Progenitor cell of endocrine pancreas (in vitro differentiated cells): ENCODE results near the gene NLRP11. TPM values are rescaled to one million over a fixed set of nuclear protein-coding genes. Genes with fewer than 3 reads are reported as not detected.
"Not testable (repeated sequence)": the region's sequence is repeated elsewhere in the genome, so short reads cannot be mapped to it uniquely, and the experiment has no call there.

Experiments used
- DNase-seq: peaks from one replicate; pipeline ENCODE4 v3.0.0; 2021; ENCODE audit warnings: low spot score; ENCODE audit not compliant: unreplicated experiment
- H3K27ac Mint-ChIP-seq: 2 replicates; pipeline ENCODE4 v1.8.0; 2021; ENCODE audit warnings: mild to moderate bottlenecking, moderate library complexity, mixed read lengths
- H3K27me3 Mint-ChIP-seq: 2 replicates; pipeline ENCODE4 v1.8.0; 2021; ENCODE audit warnings: mixed read lengths
- H3K36me3 Mint-ChIP-seq: 2 replicates; pipeline ENCODE4 v1.8.0; 2022; ENCODE audit warnings: mixed read lengths; ENCODE audit not compliant: insufficient read depth
- H3K4me1 Mint-ChIP-seq: 2 replicates; pipeline ENCODE4 v1.8.0; 2021; ENCODE audit warnings: low read depth, mixed read lengths
- H3K4me3 Mint-ChIP-seq: 2 replicates; pipeline ENCODE4 v1.8.0; 2021; ENCODE audit warnings: low read depth, mild to moderate bottlenecking, moderate library complexity, mixed read lengths
- H3K9me3 Mint-ChIP-seq: 2 replicates; pipeline ENCODE4 v1.8.0; 2021; ENCODE audit warnings: low read depth, mixed read lengths
- total RNA-seq: library from RNA; stranded (reverse); gene quantifications from 2 replicates; pipeline ENCODE4 v1.2.1, GENCODE V29; 2021
- TF ChIP-seq, protein P1 (sequence below): fragments of 200-600 bp; sonication (generic); IDR thresholded peaks from one replicate; pipeline ENCODE4 v1.5.0; 2021; ENCODE audit warnings: antibody characterized with exemption, mild to moderate bottlenecking; ENCODE audit not compliant: unreplicated experiment

NLRP11 gene
- total RNA-seq, 1 donor from 2014 or later = not detected

DNA sequence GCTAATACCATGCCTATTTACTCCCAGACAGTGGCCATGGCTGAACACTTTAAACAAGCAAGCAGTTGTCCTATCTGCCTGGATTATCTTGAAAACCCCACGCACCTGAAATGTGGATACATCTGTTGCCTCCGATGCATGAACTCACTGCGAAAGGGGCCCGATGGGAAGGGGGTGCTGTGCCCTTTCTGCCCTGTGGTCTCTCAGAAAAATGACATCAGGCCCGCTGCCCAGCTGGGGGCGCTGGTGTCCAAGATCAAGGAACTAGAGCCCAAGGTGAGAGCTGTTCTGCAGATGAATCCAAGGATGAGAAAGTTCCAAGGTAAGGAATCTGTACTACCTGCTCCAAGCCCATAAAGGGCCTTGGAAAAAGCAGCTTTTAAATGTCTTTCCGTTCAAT lies 54.3 kb downstream of the NLRP11 start:
- DNase-seq = no peak
- no peaks in the 10 kb centered on the region for H3K36me3 Mint-ChIP-seq
- H3K9me3 Mint-ChIP-seq = peaks cover 57% of the 10 kb centered on the region
- no peak overlapping the region for H3K4me3 Mint-ChIP-seq
- H3K27me3 Mint-ChIP-seq = no peaks in the 10 kb centered on the region
- TF ChIP-seq, protein P1, sequence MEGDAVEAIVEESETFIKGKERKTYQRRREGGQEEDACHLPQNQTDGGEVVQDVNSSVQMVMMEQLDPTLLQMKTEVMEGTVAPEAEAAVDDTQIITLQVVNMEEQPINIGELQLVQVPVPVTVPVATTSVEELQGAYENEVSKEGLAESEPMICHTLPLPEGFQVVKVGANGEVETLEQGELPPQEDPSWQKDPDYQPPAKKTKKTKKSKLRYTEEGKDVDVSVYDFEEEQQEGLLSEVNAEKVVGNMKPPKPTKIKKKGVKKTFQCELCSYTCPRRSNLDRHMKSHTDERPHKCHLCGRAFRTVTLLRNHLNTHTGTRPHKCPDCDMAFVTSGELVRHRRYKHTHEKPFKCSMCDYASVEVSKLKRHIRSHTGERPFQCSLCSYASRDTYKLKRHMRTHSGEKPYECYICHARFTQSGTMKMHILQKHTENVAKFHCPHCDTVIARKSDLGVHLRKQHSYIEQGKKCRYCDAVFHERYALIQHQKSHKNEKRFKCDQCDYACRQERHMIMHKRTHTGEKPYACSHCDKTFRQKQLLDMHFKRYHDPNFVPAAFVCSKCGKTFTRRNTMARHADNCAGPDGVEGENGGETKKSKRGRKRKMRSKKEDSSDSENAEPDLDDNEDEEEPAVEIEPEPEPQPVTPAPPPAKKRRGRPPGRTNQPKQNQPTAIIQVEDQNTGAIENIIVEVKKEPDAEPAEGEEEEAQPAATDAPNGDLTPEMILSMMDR = no peak
- H3K4me1 Mint-ChIP-seq = no peaks in the 10 kb centered on the region
- H3K27ac Mint-ChIP-seq = no peak overlapping the region

DNA sequence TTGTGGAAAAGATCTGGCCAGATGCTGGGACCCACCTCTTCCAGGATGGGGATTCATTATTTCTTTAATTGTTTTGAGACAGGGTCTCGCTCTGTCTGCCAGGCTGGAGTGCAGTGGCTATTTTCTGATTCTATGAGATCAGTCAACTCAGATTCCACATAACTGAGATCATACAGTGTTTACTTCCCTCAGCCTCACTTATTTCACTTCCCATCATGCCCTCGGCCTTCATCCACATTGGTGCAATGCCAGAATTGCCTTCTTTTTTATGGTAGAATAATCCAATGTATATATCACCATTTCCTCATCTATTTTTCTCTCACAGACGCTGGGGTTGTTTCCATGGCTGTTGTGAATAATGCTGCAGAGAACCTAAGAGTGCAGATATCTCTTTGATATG lies 62.2 kb downstream of the NLRP11 start:
- H3K4me3 Mint-ChIP-seq, DNase-seq, H3K36me3 Mint-ChIP-seq, H3K27ac Mint-ChIP-seq, H3K4me1 Mint-ChIP-seq, H3K27me3 Mint-ChIP-seq: not testable (repeated sequence)
- peaks cover 29% of the 10 kb centered on the region for H3K9me3 Mint-ChIP-seq

- not testable (repeated sequence) for H3K4me1 Mint-ChIP-seq, H3K27me3 Mint-ChIP-seq
- peaks cover 29% of the 10 kb centered on the region for H3K9me3 Mint-ChIP-seq
Measured at GRCh38 chr19:55768818-55769217, 63.0 kb downstream of the NLRP11 start, which contains the start of gene RFPL4AL1. Gene RFPL4AL1, plus strand, starts transcription at chr19:55769118. Its CDS starts 2,687 bp downstream, at chr19:55771805.

DNA sequence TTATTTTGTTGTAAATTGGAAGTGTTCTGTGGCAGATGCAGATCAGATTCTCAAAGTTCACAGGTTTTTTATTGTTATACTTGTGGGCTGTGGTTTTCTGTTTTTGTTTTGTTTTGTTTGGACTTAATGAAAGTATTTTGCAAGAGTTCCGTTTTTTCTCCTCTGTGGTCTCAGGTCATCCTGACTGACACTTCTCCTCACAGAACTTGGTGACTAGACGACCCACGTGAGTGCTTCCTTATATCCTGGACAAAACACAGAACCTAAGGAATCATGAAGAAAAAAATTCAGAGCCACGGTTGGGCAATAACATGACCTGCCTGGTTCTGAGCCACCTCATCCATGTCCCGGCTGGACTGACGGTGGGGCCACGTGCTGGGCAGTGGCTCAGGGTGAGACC lies 65.3 kb downstream of the NLRP11 start:
- TF ChIP-seq, protein P1 = no peak
- H3K36me3 Mint-ChIP-seq = no peaks in the 10 kb centered on the region
- H3K27me3 Mint-ChIP-seq = no peaks in the 10 kb centered on the region
- no peak for DNase-seq
- peaks cover 30% of the 10 kb centered on the region for H3K9me3 Mint-ChIP-seq
- no peaks in the 10 kb centered on the region for H3K4me1 Mint-ChIP-seq
- no peak overlapping the region for H3K4me3 Mint-ChIP-seq
- no peak overlapping the region for H3K27ac Mint-ChIP-seq

More at GRCh38 chr19:55768818-55769217, 63.0 kb downstream of the NLRP11 start, which contains the start of gene RFPL4AL1:
- not testable (repeated sequence) for H3K4me3 Mint-ChIP-seq, DNase-seq, H3K36me3 Mint-ChIP-seq, H3K27ac Mint-ChIP-seq

GRCh38 chr19:55758797-55759196 lies 73.0 kb downstream of the NLRP11 start, which contains the start of gene RFPL4A:
Gene RFPL4A, plus strand, starts transcription at chr19:55759097. Its CDS starts 2,704 bp downstream, at chr19:55761801.
- peaks cover 50% of the 10 kb centered on the region for H3K9me3 Mint-ChIP-seq
- not testable (repeated sequence) for H3K27me3 Mint-ChIP-seq, H3K4me1 Mint-ChIP-seq, H3K4me3 Mint-ChIP-seq, DNase-seq, H3K36me3 Mint-ChIP-seq, H3K27ac Mint-ChIP-seq

GRCh38 chr19:55756808-55757207 lies 75.0 kb downstream of the NLRP11 start:
- DNase-seq, H3K36me3 Mint-ChIP-seq, H3K4me1 Mint-ChIP-seq, H3K27ac Mint-ChIP-seq, H3K27me3 Mint-ChIP-seq, H3K4me3 Mint-ChIP-seq: not testable (repeated sequence)
- H3K9me3 Mint-ChIP-seq = peaks cover 55% of the 10 kb centered on the region

GRCh38 chr19:55753401-55753800 lies 78.4 kb downstream of the NLRP11 start:
- Mint-ChIP-seq H3K4me3 (no peak overlapping the region), H3K27me3 (no peaks in the 10 kb centered on the region), H3K36me3 (no peaks in the 10 kb centered on the region), H3K9me3 (peaks cover 44% of the 10 kb centered on the region), H3K27ac (no peak overlapping the region), H3K4me1 (no peaks in the 10 kb centered on the region)
- DNase-seq = no peak
- TF ChIP-seq, protein P1 = no peak
